Measurements from ENCODE around the gene FAM13A. TPM values are rescaled to one million over a fixed set of nuclear protein-coding genes. Genes with fewer than 3 reads are reported as not detected.

The FAM13A gene
- total and polyA plus RNA-seq, 2 donors (not counting 3 experiments of a cell fraction or from before 2014, with no cell fraction given), result 3.3 to 10.5 TPM

DNA sequence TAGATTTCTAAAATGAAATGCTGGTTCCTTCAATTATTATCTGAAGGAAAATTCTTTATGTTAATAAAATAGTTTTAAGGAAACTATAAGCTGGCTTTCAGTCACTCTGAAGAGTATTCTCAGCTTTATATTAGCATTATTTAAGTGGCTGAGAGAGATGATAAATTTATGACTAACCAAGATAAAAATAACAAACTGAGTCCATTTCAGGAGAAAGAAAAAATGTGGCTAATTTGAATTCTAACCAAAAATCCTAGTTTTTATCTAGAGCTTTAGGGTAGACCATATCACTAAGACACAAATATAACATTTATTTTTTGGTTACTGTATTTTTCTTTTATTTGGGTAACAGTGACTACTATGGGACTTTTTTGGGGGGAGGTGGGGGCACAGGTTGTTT is 299.9 kb downstream of the FAM13A start:
- Histone ChIP-seq H3K79me2 (ENCODE audit: control insufficient read depth, insufficient read depth, low read length) (no peaks in the 10 kb centered on the region), H3K4me2 (ENCODE audit: insufficient read depth, low read length) (no peak overlapping the region), H3K9me1 (replicated peaks; ENCODE audit: control insufficient read depth, extremely low read depth, insufficient read depth, low read length) (no peaks in the 10 kb centered on the region), H2AFZ (ENCODE audit: low read depth, low read length) (no peak overlapping the region), H3K9me3 (replicated peaks; ENCODE audit: control insufficient read depth, insufficient read depth, low read length) (no peaks in the 10 kb centered on the region), H3K4me3 (replicated peaks in 1 of 3; ENCODE audit: insufficient read depth in 1 of 3, low read depth in 1 of 3, low read length in 3 of 3) (no peak overlapping the region), H3K36me3 (ENCODE audit: control insufficient read depth in 2 of 2, extremely low read depth in 1 of 2, insufficient read depth in 2 of 2, low read length in 2 of 2) (no peaks in the 10 kb centered on the region), H4K20me1 (replicated peaks; ENCODE audit: control insufficient read depth, extremely low read depth, insufficient read depth, low read length) (no peaks in the 10 kb centered on the region), H3K4me1 (ENCODE audit: control insufficient read depth, extremely low read depth, insufficient read depth, low read length) (no peaks in the 10 kb centered on the region), H3K27me3 (ENCODE audit: control insufficient read depth in 2 of 2, insufficient read depth in 2 of 2, low read length in 2 of 2) (no peaks in the 10 kb centered on the region), H3K27ac (ENCODE audit: insufficient read depth, low read depth, low read length) (no peak overlapping the region), H3K9ac (replicated peaks; ENCODE audit: extremely low read depth, insufficient read depth, low read length) (no peak overlapping the region)
- POLR2A ChIA-PET, result no interaction called here
- TF ChIP-seq EZH2 (IDR thresholded peaks at IDR 0.05; ENCODE audit: borderline replicate concordance, low read depth, low read length, severe bottlenecking) (no peak), POLR2AphosphoS5 (IDR thresholded peaks at IDR 0.05; ENCODE audit: insufficient read depth, low read depth, low read length) (no peak), JUN (IDR thresholded peaks at IDR 0.05; ENCODE audit: borderline replicate concordance, insufficient read depth, insufficient read length, low read depth) (no peak)
- intact Hi-C loops (cut with micrococcal nuclease) (no loop called here), dilution Hi-C loops (cut with MboI; ENCODE audit: extremely low pct_ligation_motif_present, low sequenced_read_pairs) (no loop called here)
- CTCF ChIA-PET, result interaction anchor here (1.0 to 5.8 kb wide), 6 partner anchors 9 to 218 kb away, joined by 3 to 19 read pairs (median 4); no protein-coding TSS in a partner anchor
- DNase-seq (ENCODE audit: low read depth, low spot score) (no peak), FAIRE-seq (no peak)
- BruUV-seq (replicated peaks), result no TSS peak

- no peaks in the 10 kb centered on the region for H3K4me1 ChIP-seq (ENCODE audit: control insufficient read depth, extremely low read depth, insufficient read depth, low read length)
- H3K79me2 ChIP-seq (ENCODE audit: control insufficient read depth, insufficient read depth, low read length), result no peaks in the 10 kb centered on the region
- no peak overlapping the region for H2AFZ ChIP-seq (ENCODE audit: low read depth, low read length)
- intact Hi-C loops (cut with micrococcal nuclease) (no loop called here), dilution Hi-C loops (cut with MboI; ENCODE audit: extremely low pct_ligation_motif_present, low sequenced_read_pairs) (no loop called here)
- H3K27me3 ChIP-seq (ENCODE audit: control insufficient read depth in 2 of 2, insufficient read depth in 2 of 2, low read length in 2 of 2), result no peaks in the 10 kb centered on the region
- H3K9me3 ChIP-seq (replicated peaks; ENCODE audit: control insufficient read depth, insufficient read depth, low read length), result no peaks in the 10 kb centered on the region
- H3K27ac ChIP-seq (ENCODE audit: insufficient read depth, low read depth, low read length), result no peak overlapping the region
- TF ChIP-seq EZH2 (IDR thresholded peaks at IDR 0.05; ENCODE audit: borderline replicate concordance, low read depth, low read length, severe bottlenecking) (no peak), FOS (IDR thresholded peaks at IDR 0.05; ENCODE audit: borderline replicate concordance, insufficient read depth, low read length) (no peak), GATA2 (IDR thresholded peaks at IDR 0.05; ENCODE audit: insufficient read depth, insufficient read length, low read depth, low read length) (no peak), JUN (IDR thresholded peaks at IDR 0.05; ENCODE audit: borderline replicate concordance, insufficient read depth, insufficient read length, low read depth) (no peak), POLR2A (IDR thresholded peaks at IDR 0.05; ENCODE audit: low read depth, low read length) (no peak), POLR2AphosphoS5 (IDR thresholded peaks at IDR 0.05; ENCODE audit: insufficient read depth, low read depth, low read length) (no peak), MYC (IDR thresholded peaks at IDR 0.05; ENCODE audit: low read depth, low read length) (no peak)
- TF ChIP-seq, protein P1, sequence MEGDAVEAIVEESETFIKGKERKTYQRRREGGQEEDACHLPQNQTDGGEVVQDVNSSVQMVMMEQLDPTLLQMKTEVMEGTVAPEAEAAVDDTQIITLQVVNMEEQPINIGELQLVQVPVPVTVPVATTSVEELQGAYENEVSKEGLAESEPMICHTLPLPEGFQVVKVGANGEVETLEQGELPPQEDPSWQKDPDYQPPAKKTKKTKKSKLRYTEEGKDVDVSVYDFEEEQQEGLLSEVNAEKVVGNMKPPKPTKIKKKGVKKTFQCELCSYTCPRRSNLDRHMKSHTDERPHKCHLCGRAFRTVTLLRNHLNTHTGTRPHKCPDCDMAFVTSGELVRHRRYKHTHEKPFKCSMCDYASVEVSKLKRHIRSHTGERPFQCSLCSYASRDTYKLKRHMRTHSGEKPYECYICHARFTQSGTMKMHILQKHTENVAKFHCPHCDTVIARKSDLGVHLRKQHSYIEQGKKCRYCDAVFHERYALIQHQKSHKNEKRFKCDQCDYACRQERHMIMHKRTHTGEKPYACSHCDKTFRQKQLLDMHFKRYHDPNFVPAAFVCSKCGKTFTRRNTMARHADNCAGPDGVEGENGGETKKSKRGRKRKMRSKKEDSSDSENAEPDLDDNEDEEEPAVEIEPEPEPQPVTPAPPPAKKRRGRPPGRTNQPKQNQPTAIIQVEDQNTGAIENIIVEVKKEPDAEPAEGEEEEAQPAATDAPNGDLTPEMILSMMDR (IDR thresholded peaks at IDR 0.05; ENCODE audit: extremely low read depth in 1 of 2, insufficient read depth in 1 of 2, low read depth in 1 of 2, low read length in 2 of 2), result no peak
- TF ChIP-seq, protein P2, sequence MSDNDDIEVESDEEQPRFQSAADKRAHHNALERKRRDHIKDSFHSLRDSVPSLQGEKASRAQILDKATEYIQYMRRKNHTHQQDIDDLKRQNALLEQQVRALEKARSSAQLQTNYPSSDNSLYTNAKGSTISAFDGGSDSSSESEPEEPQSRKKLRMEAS (IDR thresholded peaks at IDR 0.05; ENCODE audit: insufficient read depth, insufficient read length), result no peak
- H3K4me3 ChIP-seq (replicated peaks in 1 of 3; ENCODE audit: insufficient read depth in 1 of 3, low read depth in 1 of 3, low read length in 3 of 3), result no peak overlapping the region
- DNase-seq (ENCODE audit: low read depth, low spot score) (no peak), FAIRE-seq (no peak)
- H3K4me2 ChIP-seq (ENCODE audit: insufficient read depth, low read length), result no peak overlapping the region
- no peak overlapping the region for H3K9ac ChIP-seq (replicated peaks; ENCODE audit: extremely low read depth, insufficient read depth, low read length)
- H4K20me1 ChIP-seq (replicated peaks; ENCODE audit: control insufficient read depth, extremely low read depth, insufficient read depth, low read length), result no peaks in the 10 kb centered on the region
- no peaks in the 10 kb centered on the region for H3K36me3 ChIP-seq (ENCODE audit: control insufficient read depth in 2 of 2, extremely low read depth in 1 of 2, insufficient read depth in 2 of 2, low read length in 2 of 2)
- ChIA-PET CTCF (interaction anchor here (1.3 to 5.8 kb wide), 4 partner anchors 13 to 50 kb away, joined by 4 to 19 read pairs (median 5); no protein-coding TSS in a partner anchor), POLR2A (no interaction called here)
- no TSS peak for BruUV-seq (replicated peaks)
- no peaks in the 10 kb centered on the region for H3K9me1 ChIP-seq (replicated peaks; ENCODE audit: control insufficient read depth, extremely low read depth, insufficient read depth, low read length)
Observed at GRCh38 chr4:88756149-88756548, 300.8 kb downstream of the FAM13A start.
